Right atrium auricular region (tissue), 2 donors: ENCODE results near the gene GADD45B. TPM values are rescaled to one million over a fixed set of nuclear protein-coding genes. Genes with fewer than 3 reads are reported as not detected.
A peak's percentile ranks its signal among the peaks of the same experiment; 100 is the strongest.
"Not testable (repeated sequence)": the region's sequence is repeated elsewhere in the genome, so short reads cannot be mapped to it uniquely, and the experiment has no call there.

Experiments
- DNase-seq: peaks from one replicate; pipeline ENCODE4 v3.0.0-alpha.2; 2019; ENCODE audit warnings: low spot score
- H3K27ac ChIP-seq, 2 donors: fragments of 200-600 bp; sonication (generic); 1 replicate in 1 of 2; 2 replicates in 1 of 2; pipeline ENCODE4 v1.5.1; 2016 to 2019
- H3K27me3 ChIP-seq, 2 donors: fragments of 200-600 bp; sonication (generic); one replicate each; pipeline versions ENCODE4 v1.5.1 to v1.6.0; 2017 to 2019
- H3K36me3 ChIP-seq: fragments of 200-600 bp; sonication (generic); one replicate; pipeline ENCODE4 v1.5.1; 2016
- H3K4me1 ChIP-seq, 2 donors: fragments of 200-600 bp; sonication (generic); one replicate each; pipeline versions ENCODE4 v1.5.1 to v1.6.0; 2017 to 2019
- H3K4me3 ChIP-seq, 2 donors: fragments of 200-600 bp; sonication (generic); 1 replicate in 1 of 2; 2 replicates in 1 of 2; pipeline ENCODE4 v1.5.1; 2017 to 2019; ENCODE audit warnings: mild to moderate bottlenecking in 1 of 2, moderate library complexity in 1 of 2
- H3K9me3 ChIP-seq, 2 donors: fragments of 200-600 bp; sonication (generic); one replicate each; pipeline ENCODE4 v1.5.1; 2019
- CTCF ChIP-seq, 2 donors: fragments of 200-600 bp; sonication (generic); IDR thresholded peaks; one replicate each; pipeline ENCODE4 v1.5.1; 2019; ENCODE audit warnings: antibody characterized with exemption in 2 of 2
- total RNA-seq, 2 donors: library from RNA; depleted of rRNA; stranded (reverse); fragments of >200 nt; gene quantifications; one replicate each; pipeline ENCODE4 v1.1.0, GENCODE V29; 2016

The GADD45B gene
- total RNA-seq, 2 donors from 2014 or later = 205 to 218 TPM

GRCh38 chr19:2461751-2462634, 13.9 kb upstream of the GADD45B start:
- peak overlapping the region; percentile 36 to 60 for H3K27ac ChIP-seq
- TF ChIP-seq CTCF (IDR thresholded peaks at IDR 0.05) = no peak
- H3K4me3 ChIP-seq = peak overlapping the region; percentile 30 to 56
- H3K36me3 ChIP-seq = no peaks in the 10 kb centered on the region
- no peaks in the 10 kb centered on the region for H3K9me3 ChIP-seq
- peaks cover 0 to 23% of the 10 kb centered on the region in 2 donors for H3K4me1 ChIP-seq
- no peaks in the 10 kb centered on the region for H3K27me3 ChIP-seq
- DNase-seq = no peak

- peak overlapping the region; percentile 36 to 60 for H3K27ac ChIP-seq
- peak overlapping the region; percentile 30 to 56 for H3K4me3 ChIP-seq
- H3K27me3 ChIP-seq = no peaks in the 10 kb centered on the region
- TF ChIP-seq CTCF (IDR thresholded peaks at IDR 0.05) = no peak
- DNase-seq = peak; percentile 86
- no peaks in the 10 kb centered on the region for H3K36me3 ChIP-seq
- peaks cover 0 to 17% of the 10 kb centered on the region in 2 donors for H3K4me1 ChIP-seq
- H3K9me3 ChIP-seq = no peaks in the 10 kb centered on the region
These were observed 13.1 kb upstream of the GADD45B start for GRCh38 chr19:2462635-2463421.

GRCh38 chr19:2463694-2464093, 12.2 kb upstream of the GADD45B start:
- not testable (repeated sequence) for H3K27me3 ChIP-seq, H3K4me3 ChIP-seq, DNase-seq, H3K9me3 ChIP-seq, H3K36me3 ChIP-seq
- Histone ChIP-seq H3K4me1 (peaks cover 0 to 17% of the 10 kb centered on the region in 2 donors), H3K27ac (peak overlapping the region in 1 of 2 donors; percentile 36)

GRCh38 chr19:2464389-2464788, 11.5 kb upstream of the GADD45B start:
- no peaks in the 10 kb centered on the region for H3K9me3 ChIP-seq
- peaks cover 0 to 17% of the 10 kb centered on the region in 2 donors for H3K4me1 ChIP-seq
- H3K27me3 ChIP-seq = no peaks in the 10 kb centered on the region
- TF ChIP-seq CTCF (IDR thresholded peaks at IDR 0.05) = no peak
- no peak overlapping the region for H3K27ac ChIP-seq
- no peak for DNase-seq
- H3K36me3 ChIP-seq = no peaks in the 10 kb centered on the region
- H3K4me3 ChIP-seq = no peak overlapping the region

- Histone ChIP-seq H3K36me3 (no peaks in the 10 kb centered on the region), H3K27me3 (no peaks in the 10 kb centered on the region), H3K9me3 (no peaks in the 10 kb centered on the region), H3K4me1 (no peaks in the 10 kb centered on the region), H3K27ac (no peak overlapping the region), H3K4me3 (no peak overlapping the region)
- no peak for DNase-seq
- no peak for TF ChIP-seq CTCF (IDR thresholded peaks at IDR 0.05)
These were observed 7.3 kb upstream of the GADD45B start for GRCh38 chr19:2468596-2468995.
